Ovary (tissue), 3 donors: ENCODE results near the gene ERC1.

ENCODE experiments used
- EP300 ChIP-seq: sonication (generic); formaldehyde crosslinking; IDR thresholded peaks from one replicate; pipeline ENCODE4 v1.6.1; 2017; ENCODE audit warnings: antibody characterized with exemption
- TF ChIP-seq, protein P1 (sequence below), 3 donors: fragments of 450-650 bp in 2 of 3; fragments of 200-600 bp in 1 of 3; IDR thresholded peaks; one replicate each; pipeline versions ENCODE4 v1.5.1 to v1.8.0; 2016 to 2022; ENCODE audit warnings: antibody characterized with exemption in 3 of 3, mild to moderate bottlenecking in 1 of 3
- donor health status: DM: no; HTN: no; CAD: no.

DNA sequence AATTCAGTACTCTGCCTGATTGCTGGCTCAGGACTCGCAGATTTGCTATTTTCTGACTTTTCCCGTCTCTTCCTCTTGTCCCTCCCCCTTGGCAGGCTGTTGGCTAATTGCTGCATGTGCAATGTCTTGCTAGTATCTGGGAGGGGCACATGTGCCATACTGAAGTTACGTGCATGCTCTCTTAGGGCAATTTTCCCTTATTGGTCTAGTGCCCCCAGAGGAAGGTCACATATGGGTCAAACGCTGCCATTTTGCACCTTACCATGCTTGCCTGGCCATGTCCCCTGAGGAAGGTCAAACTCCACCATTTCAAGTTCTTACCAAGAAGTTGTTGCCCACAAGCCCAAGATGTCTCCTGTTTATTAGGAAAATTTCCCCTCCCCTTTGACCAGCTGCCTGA is 13.9 kb upstream of the ERC1 start:
- TF ChIP-seq, protein P1, sequence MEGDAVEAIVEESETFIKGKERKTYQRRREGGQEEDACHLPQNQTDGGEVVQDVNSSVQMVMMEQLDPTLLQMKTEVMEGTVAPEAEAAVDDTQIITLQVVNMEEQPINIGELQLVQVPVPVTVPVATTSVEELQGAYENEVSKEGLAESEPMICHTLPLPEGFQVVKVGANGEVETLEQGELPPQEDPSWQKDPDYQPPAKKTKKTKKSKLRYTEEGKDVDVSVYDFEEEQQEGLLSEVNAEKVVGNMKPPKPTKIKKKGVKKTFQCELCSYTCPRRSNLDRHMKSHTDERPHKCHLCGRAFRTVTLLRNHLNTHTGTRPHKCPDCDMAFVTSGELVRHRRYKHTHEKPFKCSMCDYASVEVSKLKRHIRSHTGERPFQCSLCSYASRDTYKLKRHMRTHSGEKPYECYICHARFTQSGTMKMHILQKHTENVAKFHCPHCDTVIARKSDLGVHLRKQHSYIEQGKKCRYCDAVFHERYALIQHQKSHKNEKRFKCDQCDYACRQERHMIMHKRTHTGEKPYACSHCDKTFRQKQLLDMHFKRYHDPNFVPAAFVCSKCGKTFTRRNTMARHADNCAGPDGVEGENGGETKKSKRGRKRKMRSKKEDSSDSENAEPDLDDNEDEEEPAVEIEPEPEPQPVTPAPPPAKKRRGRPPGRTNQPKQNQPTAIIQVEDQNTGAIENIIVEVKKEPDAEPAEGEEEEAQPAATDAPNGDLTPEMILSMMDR (IDR thresholded peaks at IDR 0.05) = no peak
- no peak for TF ChIP-seq EP300
